NCI-H2107 (cell line): ENCODE measurements around the gene SIRT5.

Source experiments
- DNase-seq: peaks from one replicate; lab custom pipeline; 2025; lab: John Stamatoyannopoulos, UW

SIRT5 gene

GRCh38 chr6:13589801-13590200 lies 15.4 kb downstream of the SIRT5 start:
- no peak for DNase-seq

- no peak for DNase-seq
These were observed 16.3 kb downstream of the SIRT5 start for GRCh38 chr6:13590574-13591153.

GRCh38 chr6:13591205-13591921 lies 17.0 kb downstream of the SIRT5 start:
- DNase-seq, result no peak

- no peak for DNase-seq
These were observed 18.7 kb downstream of the SIRT5 start for GRCh38 chr6:13593103-13593502.

GRCh38 chr6:13593720-13594119 lies 19.3 kb downstream of the SIRT5 start:
- no peak for DNase-seq

- DNase-seq, result no peak
These were observed 22.7 kb downstream of the SIRT5 start for GRCh38 chr6:13597073-13597472.

- DNase-seq, result no peak
These were observed 25.6 kb downstream of the SIRT5 start for GRCh38 chr6:13600036-13600435.

GRCh38 chr6:13604135-13604534 lies 29.7 kb downstream of the SIRT5 start:
- DNase-seq, result no peak

GRCh38 chr6:13604546-13605416 lies 30.4 kb downstream of the SIRT5 start:
- no peak for DNase-seq

- DNase-seq, result no peak
These were observed 31.2 kb downstream of the SIRT5 start for GRCh38 chr6:13605634-13606033.

- no peak for DNase-seq
These were observed 37.3 kb downstream of the SIRT5 start for GRCh38 chr6:13611715-13612114.

GRCh38 chr6:13613029-13613594 lies 38.7 kb downstream of the SIRT5 start:
- DNase-seq, result no peak

- no peak for DNase-seq
These were observed 39.9 kb downstream of the SIRT5 start for GRCh38 chr6:13614126-13614925.

- peak; percentile 71 for DNase-seq
These were observed 40.8 kb downstream of the SIRT5 start, which contains the start of gene NOL7 for GRCh38 chr6:13614926-13615791. Gene NOL7 (plus strand): TSS chr6:13615335. CDS start chr6:13615359, 24 bp downstream.

- DNase-seq, result no peak
These were observed 41.4 kb downstream of the SIRT5 start for GRCh38 chr6:13615792-13616120.

GRCh38 chr6:13617066-13617465 lies 42.7 kb downstream of the SIRT5 start:
- no peak for DNase-seq

GRCh38 chr6:13624871-13625288 lies 50.5 kb downstream of the SIRT5 start:
- DNase-seq, result no peak

GRCh38 chr6:13629459-13630116 lies 55.2 kb downstream of the SIRT5 start:
- no peak for DNase-seq

- DNase-seq, result no peak
These were observed 56.1 kb downstream of the SIRT5 start for GRCh38 chr6:13630499-13630898.

- no peak for DNase-seq
These were observed 58.9 kb downstream of the SIRT5 start for GRCh38 chr6:13633343-13633742.
